ENCODE measurements around the gene ATF4.

Gene ATF4

DNA sequence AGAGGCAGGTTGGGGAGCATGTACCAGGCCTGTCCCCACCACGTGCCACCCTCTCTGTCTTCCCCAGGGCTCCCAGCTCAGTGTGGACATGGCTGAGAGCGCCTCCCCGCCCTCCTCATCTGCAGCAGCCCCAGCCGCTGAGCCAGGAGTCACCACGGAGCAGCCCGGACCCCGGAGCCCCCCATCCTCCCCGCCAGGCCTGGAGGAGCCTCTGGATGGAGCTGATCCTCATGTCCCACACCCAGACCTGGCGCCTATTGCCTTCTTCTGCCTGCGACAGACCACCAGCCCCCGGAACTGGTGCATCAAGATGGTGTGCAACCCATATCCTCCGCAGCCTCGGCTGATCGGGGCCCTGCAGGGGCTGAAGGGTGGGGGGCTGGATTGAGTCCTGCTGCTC is 50.3 kb downstream of the ATF4 start, which contains the start of gene CACNA1I:
TSS of gene CACNA1I (plus strand) at position 89 of the 400 bp plus-strand sequence. CDS start at position 89, 0 bp downstream.
- no peak for FAIRE-seq
- no peak for DNase-seq (ENCODE audit: insufficient read length, low spot score)
- TF ChIP-seq POLR2A (IDR thresholded peaks at IDR 0.05; ENCODE audit: low read depth, low read length) (no peak), POLR2AphosphoS5 (IDR thresholded peaks at IDR 0.05; ENCODE audit: low read depth, low read length) (no peak), TAF1 (IDR thresholded peaks at IDR 0.05; ENCODE audit: low read depth, low read length) (no peak), PAX5 (IDR thresholded peaks at IDR 0.05; ENCODE audit: insufficient read depth, low read length, severe bottlenecking) (no peak), POU2F2 (IDR thresholded peaks at IDR 0.05; ENCODE audit: low read depth, low read length) (no peak), SPI1 (IDR thresholded peaks at IDR 0.05; ENCODE audit: low read depth, low read length) (no peak)

DNA sequence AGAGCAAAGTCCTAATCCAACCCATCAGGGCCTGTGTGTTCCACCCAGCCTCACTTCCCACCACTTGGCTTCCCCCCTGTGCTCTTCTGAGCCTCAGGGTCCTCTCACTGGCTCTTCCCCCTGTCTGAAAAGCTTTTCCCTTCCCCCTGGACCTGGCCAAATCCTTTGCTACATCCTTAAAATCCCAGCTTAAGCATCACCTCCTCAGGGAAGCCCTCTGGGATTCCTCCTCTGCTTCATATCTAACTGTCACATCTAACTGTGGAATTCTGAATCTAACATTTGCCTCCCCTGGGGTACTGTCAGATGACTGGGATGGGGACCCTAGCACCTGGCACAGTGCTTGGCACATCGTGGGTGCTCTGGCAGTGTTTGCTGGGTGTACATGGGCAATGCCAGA is 51.2 kb downstream of the ATF4 start:
- TF ChIP-seq POLR2AphosphoS5 (IDR thresholded peaks at IDR 0.05; ENCODE audit: low read depth, low read length) (no peak), PAX5 (IDR thresholded peaks at IDR 0.05; ENCODE audit: insufficient read depth, low read length, severe bottlenecking) (no peak), SPI1 (IDR thresholded peaks at IDR 0.05; ENCODE audit: low read depth, low read length) (no peak), POU2F2 (IDR thresholded peaks at IDR 0.05; ENCODE audit: low read depth, low read length) (no peak), POLR2A (IDR thresholded peaks at IDR 0.05; ENCODE audit: low read depth, low read length) (no peak), TAF1 (IDR thresholded peaks at IDR 0.05; ENCODE audit: low read depth, low read length) (no peak)
- no peak for DNase-seq (ENCODE audit: insufficient read length, low spot score)
- FAIRE-seq: no peak

Data from GM12891 (cell line).